HCT116 (cell line): ENCODE results near the gene TMEM132A.

Experiments used
- EZH2 ChIP-seq: fragments of 200-600 bp; sonication (generic); IDR thresholded peaks from 2 replicates; pipeline ENCODE4 v1.6.1; 2017; ENCODE audit warnings: antibody characterized with exemption, mixed run types
- POLR2A ChIP-seq: IDR thresholded peaks from 2 replicates; pipeline ENCODE4 v1.7.0; 2011; ENCODE audit warnings: borderline replicate concordance; ENCODE audit not compliant: insufficient read depth, insufficient read length; ENCODE audit errors: extremely low read depth
- TF ChIP-seq, protein P1 (sequence below), 3 experiments: fragments of 200-600 bp in 1 of 3; sonication (generic) in 1 of 3; IDR thresholded peaks in 2 of 3; conservative IDR thresholded peaks in 1 of 3; 2 replicates each; pipeline ENCODE4 v1.5.1; 2012 to 2017; ENCODE audit warnings: low read depth in 2 of 3, low read length in 2 of 3, antibody characterized with exemption in 1 of 3, borderline replicate concordance in 1 of 3, control low read depth in 1 of 3, mild to moderate bottlenecking in 1 of 3, mixed read lengths in 1 of 3, mixed run types in 1 of 3, moderate library complexity in 1 of 3; ENCODE audit not compliant: insufficient read depth in 1 of 3
- TF ChIP-seq, protein P2 (sequence below): IDR thresholded peaks from 2 replicates; pipeline ENCODE4 v1.6.1; 2012

DNA sequence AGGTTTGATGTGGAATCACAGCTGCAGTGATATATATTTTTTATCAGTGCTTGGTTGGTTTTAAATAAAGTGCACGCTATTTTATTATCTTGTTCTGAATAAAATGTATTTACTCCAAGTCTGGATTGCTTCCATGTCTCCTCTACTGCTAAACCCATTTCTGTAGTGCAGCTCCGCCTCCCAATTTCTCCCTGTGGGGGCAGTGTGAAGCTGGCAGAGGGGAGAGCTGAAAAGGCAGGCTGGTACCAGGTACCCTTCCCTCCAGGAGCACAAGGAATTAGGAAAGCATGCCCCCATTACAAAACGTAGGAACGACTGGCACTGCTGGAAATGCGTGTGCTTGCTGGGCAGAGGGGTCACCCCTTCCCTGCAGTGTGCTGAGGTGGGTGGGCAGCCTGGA, 934 bp upstream of the TMEM132A start:
- no peak for TF ChIP-seq POLR2A
- TF ChIP-seq EZH2, result no peak
- TF ChIP-seq, protein P1, sequence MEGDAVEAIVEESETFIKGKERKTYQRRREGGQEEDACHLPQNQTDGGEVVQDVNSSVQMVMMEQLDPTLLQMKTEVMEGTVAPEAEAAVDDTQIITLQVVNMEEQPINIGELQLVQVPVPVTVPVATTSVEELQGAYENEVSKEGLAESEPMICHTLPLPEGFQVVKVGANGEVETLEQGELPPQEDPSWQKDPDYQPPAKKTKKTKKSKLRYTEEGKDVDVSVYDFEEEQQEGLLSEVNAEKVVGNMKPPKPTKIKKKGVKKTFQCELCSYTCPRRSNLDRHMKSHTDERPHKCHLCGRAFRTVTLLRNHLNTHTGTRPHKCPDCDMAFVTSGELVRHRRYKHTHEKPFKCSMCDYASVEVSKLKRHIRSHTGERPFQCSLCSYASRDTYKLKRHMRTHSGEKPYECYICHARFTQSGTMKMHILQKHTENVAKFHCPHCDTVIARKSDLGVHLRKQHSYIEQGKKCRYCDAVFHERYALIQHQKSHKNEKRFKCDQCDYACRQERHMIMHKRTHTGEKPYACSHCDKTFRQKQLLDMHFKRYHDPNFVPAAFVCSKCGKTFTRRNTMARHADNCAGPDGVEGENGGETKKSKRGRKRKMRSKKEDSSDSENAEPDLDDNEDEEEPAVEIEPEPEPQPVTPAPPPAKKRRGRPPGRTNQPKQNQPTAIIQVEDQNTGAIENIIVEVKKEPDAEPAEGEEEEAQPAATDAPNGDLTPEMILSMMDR (IDR thresholded peaks at IDR 0.05 in 2 of 3, conservative IDR thresholded peaks at IDR 0.05 in 1 of 3; ENCODE audit: borderline replicate concordance in 1 of 3, insufficient read depth in 1 of 3, low read depth in 2 of 3, low read length in 2 of 3), result no peak
- TF ChIP-seq, protein P2, sequence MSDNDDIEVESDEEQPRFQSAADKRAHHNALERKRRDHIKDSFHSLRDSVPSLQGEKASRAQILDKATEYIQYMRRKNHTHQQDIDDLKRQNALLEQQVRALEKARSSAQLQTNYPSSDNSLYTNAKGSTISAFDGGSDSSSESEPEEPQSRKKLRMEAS, result no peak
